HTR-8/SVneo (cell line): Measurements from ENCODE around the gene FGD1.
"Not testable (repeated sequence)": the region's sequence is repeated elsewhere in the genome, so short reads cannot be mapped to it uniquely, and the experiment has no call there.

Experiments used
- DNase-seq: peaks from one replicate; pipeline ENCODE4 v3.0.0; 2011; ENCODE audit warnings: low spot score, mixed read lengths; ENCODE audit not compliant: insufficient read length
- FAIRE-seq: peaks from 2 replicates; lab custom pipeline; 2011; peaks lifted over from hg19 to GRCh38; lab: Jason Lieb, UNC

Gene FGD1

DNA sequence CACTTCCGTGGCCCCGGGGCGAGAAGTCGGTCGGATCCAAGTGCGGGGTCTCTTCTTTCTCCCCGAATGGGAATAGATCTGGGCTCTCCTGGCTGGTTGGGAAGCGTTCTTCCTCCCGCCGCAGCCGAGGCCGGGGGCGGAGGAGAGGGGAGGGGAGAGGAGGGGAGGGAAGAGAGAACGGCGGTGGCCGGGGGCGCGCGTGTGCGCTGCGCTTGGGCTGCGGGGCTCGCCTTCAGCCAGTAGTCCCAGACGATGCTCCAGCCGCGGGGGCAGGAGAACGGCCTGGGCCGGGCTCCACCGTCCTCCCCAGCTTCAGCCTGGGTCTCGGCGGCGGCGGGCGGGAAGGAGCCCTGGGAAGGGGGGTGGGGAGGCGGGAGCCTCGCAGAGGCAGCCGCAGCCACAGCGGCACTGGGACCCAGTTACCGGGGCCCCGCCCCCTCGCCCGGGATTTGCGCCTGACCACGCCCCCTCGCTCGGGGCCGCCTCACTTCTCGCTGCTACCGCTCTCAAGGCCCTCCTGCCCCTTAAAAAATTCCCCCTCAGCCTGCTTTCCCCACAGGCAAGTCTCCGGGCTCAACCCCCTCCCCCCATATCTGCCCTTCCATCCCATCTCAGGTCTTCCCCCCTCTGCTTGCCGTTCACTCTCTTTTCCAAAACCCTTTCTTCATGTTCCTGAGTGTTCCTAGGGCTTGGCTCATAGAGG lies at the start of gene FGD1:
FGD1 (minus strand) TSS at position 421 of the 703 bp plus-strand sequence. CDS start 802 bp downstream, outside the sequence.
- DNase-seq = peak; percentile 60
- FAIRE-seq = no peak

DNA sequence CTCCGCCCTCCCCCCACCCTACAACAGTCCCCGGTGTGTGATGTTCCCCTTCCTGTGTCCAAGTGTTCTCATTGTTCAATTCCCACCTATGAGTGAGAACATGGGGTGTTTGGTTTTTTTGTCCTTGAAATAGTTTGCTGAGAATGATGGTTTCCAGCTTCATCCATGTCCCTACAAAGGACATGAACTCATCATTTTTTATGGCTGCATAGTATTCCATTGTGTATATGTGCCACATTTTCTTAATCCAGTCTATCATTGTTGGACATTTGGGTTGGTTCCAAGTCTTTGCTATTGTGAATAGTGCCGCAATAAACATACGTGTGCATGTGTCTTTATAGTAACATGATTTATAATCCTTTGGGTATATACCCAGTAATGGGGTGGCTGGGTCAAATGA lies 46.2 kb upstream of the FGD1 start:
- DNase-seq, FAIRE-seq: not testable (repeated sequence)

DNA sequence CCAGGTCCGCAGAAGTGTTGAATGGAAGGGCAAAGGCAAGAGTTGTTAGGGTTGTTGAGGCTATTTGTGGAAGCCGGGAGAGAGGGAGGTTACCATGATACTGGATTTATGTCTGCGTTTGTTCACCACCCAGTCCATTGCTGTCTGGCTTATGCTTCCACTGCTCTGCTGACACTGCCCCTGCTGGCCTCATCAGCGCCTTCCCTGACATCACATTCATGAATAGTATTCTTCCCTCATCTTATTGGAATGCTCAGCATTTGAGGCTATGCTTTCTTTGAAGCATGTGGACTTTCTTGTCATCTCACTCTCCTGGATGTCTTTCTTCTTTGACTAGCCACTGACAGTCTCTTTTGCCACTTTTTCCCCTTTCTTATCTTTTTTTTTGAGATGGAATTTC lies 44.3 kb upstream of the FGD1 start:
- FAIRE-seq (no peak), DNase-seq (no peak)

DNA sequence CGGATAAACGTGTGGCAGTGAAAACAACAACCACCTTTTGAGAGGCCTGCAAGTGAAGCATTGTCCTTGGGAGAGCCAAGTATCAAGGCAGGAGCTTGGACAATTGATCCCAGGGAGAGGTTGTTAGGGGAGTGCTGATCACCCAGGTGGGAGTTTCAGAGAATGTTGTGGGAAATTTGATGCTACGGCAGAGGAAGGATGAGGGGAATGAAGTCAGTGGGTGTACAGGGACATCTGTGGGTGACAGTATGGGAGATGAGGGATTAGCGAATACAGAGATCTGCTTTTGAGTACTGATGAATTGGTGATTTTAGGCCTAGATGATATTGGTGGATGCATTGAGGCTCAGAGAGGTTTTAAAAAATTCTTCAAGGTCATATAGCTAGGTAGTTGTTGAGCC lies 38.2 kb upstream of the FGD1 start:
- DNase-seq (no peak), FAIRE-seq (no peak)

DNA sequence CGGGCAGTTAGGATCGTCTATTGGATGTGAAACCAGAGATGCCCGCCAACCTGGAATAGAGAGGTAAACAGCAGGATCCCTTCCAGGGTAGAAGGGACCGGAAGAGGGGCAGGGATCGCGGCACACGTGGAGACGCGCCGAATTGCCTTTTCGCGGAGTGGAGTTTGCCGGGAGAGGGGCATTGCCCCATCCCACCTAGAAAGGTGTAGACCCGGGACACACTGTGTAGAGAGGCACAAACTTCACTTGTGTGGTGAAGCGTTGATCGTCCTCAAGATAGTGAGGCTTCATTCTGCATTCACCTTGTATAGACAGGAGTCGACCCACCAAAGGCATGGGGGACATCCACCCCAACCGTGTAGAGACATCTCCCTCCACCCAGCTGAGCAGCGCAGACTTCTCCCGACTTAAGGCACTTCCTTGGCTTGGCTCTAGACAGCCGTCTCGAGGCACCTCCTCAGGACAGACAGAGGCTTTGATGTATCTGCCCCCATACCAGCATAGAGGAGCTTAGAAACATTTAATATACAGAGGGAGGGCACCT lies 34.4 kb upstream of the FGD1 start:
- FAIRE-seq = no peak
- DNase-seq = no peak

DNA sequence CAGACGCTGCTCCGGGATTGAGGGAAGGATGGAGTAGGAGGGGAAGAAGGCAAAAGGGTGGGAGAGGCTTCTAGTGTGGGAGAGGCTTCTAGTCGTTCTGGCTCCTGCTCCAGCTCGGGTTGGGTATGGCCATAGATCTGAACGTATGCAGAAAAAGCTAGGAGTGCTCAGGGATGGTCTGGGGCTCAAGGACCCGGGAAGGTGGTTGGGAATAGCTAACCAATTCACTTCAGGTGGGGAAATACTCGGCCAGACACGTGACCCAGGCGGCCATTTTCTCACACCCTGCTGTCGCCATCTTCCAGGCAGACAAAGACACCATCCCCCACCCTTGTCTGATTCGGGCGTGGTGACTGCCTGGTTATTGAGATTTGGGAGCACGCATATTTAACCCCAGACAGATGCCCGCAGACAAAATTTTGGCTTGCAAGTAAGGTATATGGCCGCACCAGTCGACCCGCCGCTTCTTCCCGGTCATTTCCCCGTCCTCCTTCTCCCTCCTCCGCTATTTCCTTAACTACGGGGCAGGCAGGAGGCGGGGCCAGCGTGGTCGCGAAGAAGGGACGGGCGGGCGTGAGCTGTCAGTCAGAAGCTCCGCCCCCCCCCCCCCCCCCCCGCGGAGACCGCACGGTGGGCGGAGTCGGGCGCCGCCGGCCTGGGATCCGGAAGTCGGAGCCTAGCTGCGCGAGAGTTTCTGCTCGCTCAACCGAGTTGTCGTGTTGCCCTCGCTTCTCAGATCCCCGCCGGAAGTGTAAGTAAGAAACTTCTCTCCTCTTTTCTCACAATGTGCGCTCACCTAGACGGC lies 33.7 kb upstream of the FGD1 start, which contains the start of gene GNL3L:
GNL3L (plus strand) TSS at position 668 of the 805 bp plus-strand sequence. CDS start 2,348 bp downstream, outside the sequence.
- DNase-seq (peak; percentile 66), FAIRE-seq (no peak)

DNA sequence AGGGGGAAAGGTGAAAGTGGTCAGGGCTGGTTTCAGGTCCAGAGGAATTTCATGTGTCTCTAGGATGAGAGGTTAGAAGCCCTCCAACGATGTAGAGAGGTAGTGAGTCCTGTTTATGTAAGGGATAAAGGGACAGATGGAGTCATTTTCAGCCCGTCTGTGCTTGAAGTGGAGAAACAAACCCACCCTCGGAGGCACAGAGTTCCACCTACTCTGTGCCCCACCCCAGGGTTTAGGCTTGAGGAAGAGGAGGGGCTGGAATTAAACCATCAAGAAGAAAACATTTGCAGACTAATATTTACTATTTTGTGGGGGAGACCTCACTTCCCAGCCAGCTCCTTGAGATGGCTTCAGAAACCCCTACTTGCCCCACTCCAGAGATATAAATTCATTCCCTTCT lies 33.1 kb upstream of the FGD1 start:
- DNase-seq (no peak), FAIRE-seq (no peak)

DNA sequence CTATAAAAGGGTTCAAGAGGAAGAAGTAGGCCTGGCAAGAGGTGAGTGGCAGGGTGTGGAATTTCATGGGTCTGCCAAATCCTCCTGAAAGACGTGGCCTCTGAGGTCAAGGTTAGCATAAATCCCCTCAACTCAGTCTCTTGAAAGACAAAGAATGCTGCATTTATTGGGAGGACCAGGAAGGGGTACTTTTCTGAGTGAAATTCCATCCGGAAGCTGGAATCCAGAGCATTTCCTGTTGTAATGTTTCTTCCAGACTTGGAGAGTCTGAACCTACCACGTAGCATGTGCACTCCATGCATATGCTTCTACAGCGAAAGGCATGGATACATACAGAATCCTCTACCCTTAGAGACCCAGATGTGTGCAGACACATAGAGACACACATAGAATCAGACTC lies 13.4 kb upstream of the FGD1 start:
- FAIRE-seq (no peak), DNase-seq (no peak)

DNA sequence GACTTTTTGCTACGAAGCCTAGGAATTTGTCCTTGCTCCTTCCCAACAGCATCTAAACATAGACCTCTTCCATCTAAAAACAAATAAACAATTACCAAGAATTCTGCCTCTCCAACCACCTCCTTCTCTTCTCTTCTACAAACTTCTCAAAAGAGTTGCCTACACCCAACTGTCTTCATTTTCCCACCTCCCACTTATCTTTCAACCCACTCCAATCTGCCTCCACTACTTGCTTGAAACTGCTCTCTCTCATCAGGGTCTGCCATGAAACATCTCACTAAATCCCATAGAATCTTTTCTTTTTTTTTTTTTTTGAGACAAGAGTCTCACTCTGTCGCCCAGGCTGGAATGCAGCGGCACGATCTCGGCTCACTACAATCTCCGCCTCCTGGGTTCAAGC lies 902 bp upstream of the FGD1 start:
- FAIRE-seq (no peak), DNase-seq (no peak)

DNA sequence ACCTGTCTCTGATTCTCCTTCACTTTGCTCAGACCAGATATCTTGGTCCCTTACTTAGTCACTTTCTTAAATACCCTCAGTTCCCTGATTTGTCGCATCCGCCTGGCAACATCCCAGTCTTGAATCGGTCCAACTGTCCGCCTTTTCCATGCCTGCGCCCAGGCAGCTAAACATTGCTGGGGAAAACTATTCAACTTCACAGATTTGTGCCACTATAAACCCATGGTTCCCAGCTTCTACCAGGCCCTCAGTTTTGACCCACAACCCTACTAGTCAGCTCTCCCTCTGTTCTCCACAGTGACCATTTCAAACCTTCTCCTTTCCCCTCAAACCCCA lies 451 bp upstream of the FGD1 start:
- DNase-seq = no peak

DNA sequence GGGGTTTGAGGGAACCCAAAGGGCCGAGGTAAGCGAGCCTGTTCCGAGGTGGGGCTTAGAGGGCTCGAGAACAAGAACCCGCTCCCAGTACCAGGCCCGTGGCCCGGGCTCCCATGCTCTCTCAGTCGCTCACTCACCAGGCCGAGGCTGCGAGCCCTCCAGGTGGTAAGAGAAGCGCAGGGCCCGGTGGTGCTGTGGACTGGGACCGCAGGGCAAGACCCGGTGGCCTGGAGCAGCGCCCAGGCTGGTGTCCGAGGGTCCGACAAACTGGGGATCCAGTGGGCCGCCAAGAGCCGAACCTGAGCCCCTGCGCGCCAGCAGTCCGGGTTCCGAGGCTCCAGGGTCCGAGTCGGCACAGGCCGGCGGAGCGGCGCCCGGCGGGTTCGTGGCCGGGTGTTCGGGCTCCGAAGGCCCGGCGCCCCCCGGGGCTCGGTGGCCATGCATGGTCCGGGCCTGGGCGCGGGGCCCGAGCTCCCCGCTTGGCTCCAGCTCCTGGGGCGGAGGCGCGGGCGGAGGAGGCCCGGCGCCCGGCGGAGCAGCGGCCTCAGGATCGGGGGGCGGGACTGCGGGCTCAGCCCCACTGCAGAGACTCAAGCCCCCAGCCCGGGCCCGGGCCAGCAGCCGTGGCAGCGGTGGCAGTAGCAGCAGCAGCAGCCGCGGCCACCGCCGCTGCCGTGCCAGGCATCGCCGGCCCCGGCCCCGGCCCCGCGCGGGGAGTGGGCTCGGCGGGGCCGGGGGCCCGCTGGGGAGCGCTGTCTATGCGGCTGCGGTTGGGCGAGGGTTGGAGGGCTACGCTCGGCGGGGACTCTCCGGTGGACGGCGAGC lies 833 bp downstream of the FGD1 start:
- no peak for DNase-seq
- no peak for FAIRE-seq

More for the DNA sequence above, 451 bp upstream of the FGD1 start:
- FAIRE-seq = no peak

DNA sequence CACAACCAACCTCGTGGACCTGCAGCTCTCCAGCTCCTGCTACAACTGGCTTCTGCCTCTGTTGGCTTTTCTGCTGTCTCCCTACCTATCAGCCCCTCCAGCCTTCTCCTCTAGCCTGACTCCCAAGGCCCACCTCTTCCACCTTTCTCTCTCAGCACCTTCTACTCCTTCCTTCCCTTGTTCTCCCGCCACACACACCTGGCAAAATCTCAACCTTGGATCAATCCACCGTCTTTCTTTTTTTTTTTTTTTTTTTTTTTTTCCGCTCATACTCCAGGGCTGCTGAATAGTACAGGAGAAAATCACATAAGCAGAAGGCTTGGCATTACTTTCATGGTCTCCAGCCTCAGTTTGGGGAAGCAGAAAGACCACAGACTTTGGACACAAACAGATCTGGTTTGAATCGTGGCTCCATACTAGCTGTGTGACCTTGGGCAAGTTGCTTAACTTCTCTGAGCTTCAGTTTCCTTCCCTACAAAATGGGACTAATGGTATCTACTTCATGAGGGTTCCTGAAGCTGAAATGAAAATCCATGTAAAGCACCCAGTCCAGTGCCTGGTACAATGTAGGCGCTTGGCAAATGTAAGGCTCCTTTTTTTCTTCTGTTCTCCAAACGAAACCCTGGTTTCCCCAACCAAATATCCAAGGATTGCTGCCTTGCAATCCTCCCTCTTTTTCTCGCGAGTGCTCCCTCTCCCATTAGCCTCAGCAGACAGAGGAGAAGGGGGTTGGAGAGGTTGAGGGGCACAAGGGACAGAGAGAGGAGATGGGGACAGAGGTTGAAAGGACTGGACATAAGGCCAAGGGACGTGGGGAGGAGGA lies 1.7 kb downstream of the FGD1 start:
- DNase-seq = no peak

DNA sequence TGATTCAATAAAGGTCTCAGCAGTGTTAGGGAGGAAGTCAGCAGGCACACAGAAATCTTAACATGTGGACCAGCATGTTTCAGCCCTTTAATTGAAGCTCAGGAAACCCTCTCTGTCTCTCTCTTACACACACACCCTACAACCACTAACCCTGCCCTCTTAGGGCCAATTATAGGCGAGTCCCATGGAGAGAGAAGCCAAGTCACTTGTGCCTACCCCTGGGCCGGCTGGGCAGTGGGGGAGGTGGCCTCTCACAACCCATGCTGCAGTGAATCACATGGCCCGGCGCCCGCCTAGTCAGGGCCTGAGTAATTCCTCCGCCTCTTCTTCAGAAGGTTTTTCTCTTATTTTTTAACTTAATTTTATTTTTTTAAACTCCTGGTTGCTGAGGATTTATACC lies 3.7 kb downstream of the FGD1 start:
- FAIRE-seq = no peak
- no peak for DNase-seq

More for the DNA sequence above, 1.7 kb downstream of the FGD1 start:
- no peak for FAIRE-seq

DNA sequence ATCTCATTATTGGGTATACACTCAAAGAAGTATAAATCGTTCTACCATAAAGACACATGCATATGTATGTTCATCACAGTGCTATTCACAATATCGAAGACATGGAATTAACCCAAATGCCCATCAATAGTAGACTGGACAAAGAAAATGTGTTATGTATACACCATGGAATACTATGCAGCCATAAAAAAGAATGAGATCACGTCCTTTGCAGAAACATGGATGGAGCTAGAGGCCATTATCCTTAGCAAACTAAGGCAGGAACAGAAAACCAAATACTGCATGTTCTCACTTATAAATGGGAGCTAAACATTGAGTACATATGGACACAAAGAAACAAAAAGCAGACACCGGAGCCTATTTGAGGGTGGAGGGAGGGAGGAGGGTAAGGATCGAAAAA lies 6.2 kb downstream of the FGD1 start:
- not testable (repeated sequence) for FAIRE-seq, DNase-seq

DNA sequence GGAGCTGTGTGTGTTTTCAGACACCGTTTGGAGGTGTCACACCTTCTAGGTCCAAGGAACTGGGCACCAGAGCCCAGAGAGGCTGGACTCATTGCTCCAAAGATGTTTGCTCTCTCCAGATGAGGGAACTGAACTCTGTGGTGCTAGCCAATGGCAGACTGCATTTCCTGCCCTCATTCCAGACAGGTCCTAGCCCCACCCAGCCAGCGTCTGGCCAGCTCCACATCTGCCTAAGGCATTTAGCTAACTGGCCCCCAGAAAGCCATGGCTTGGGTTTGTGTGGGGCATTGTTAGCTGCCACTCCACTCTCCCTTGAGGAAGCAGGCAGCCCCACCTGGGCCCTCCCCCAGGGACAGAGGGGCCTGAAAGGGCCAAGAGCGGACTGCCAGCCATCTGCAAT lies 11.4 kb downstream of the FGD1 start:
- FAIRE-seq = no peak
- no peak for DNase-seq

DNA sequence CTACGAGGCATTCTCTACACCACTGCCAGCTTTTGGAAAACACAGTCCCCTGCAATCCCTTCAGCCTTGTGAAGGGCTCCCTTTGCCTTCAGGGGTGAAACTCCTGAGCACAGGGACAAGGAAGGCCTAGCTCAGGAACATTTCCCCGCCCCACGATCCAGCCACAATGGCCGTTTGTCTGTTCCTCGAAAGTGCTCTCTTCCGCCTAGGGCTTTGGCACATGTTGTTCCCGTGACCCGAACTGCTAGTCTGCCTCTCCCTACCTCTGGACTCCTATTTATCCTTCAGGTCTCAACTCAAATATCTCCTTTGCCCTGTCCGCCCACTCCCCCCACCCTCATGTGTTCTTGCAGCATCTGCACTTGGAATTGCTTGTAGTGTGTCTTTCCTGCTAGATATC lies 12.1 kb downstream of the FGD1 start:
- DNase-seq (no peak), FAIRE-seq (no peak)

DNA sequence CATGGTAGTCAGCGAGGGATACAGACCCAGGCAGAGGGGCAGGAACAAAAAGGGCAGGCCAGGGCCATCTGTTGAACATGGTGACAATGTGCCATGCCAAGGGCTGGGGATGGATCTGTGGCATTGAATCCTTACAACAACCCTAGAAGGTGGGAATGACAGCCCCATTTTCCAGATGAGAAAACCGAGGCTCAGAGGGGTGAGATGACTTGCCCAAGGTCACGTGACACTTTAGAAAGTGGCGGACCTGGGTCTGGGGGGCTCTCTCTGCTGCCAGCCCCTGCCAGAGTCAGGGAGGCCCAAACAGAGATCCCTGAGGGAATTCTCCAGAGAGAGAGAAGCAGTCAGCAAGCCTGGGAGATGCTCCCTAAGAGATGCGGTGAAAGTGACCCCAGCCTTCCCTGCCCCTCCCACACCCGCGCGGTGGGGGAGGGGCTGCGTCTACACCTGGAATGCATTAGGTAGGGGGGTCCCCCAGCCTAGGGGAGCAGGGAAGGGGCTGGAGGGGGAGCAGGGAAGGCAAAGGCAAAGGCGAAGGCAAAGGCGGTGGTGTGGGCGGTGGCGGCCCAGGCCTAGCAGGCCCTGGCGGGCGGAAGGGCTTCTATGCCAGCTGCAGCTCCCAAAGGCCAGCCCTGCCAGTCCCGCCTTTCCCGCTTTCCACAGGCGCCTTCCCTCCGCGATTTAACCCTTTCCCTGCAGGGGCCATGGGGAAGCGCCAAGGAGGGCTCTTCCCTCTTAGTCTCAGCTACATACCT lies 13.0 kb downstream of the FGD1 start:
- DNase-seq (no peak), FAIRE-seq (no peak)

DNA sequence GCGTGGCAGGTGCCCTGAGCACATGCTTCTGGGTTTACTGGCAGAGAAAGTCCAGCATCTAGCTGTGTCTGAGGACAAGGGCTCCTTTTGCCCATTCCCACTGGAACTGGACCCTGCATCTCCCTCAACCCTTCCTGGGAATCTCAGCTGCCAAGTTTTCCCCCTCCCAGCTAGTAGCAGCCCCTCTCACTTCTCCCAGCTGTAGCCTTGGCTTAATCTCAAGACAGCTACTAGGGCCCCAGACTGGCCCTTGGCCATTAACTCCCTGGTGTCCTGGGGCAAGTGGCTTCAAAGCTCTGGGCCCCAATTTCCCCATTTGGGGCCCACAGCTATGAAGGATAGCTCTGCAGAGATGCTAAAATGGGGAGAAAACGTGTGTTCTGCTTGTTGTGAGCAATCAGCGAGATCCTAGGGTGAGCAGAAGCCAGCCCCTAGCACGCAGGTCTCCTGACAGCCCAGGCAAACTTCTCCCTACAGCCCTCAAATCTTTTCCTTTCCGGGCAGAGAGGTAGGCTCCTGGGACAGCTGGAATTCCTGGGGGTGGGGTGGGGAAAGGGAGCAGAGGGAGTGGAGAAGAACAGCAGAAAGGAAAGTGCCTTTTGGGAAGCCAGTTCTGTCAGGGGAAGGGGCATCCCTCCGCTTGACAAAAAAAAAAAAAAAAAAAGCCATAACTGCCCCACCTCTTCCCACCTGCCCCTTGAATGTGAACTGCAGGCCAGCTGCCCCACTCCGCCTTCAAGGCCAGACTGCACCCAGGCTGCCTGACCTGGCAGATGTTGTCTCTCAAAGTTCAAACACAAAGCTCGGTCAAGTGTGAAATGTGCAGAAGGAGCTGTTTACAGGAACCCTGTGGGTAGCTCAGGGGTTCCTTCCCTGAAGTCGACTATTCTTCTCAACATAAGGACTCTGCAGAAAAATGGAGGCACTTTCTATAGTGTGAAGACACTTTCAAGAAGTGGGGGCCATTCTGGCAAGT lies 16.6 kb downstream of the FGD1 start:
- DNase-seq (no peak), FAIRE-seq (no peak)
